Fibroblast of mammary gland (primary cell): Measurements from ENCODE around the gene PITX1.

ENCODE experiments used
- DNase-seq: peaks from one replicate; pipeline ENCODE4 v3.0.0-alpha.2; 2010; ENCODE audit warnings: low read depth
- H3K4me3 ChIP-seq: 2 replicates; pipeline ENCODE4 v1.5.1; 2011; ENCODE audit warnings: low read depth, mild to moderate bottlenecking, low read length, moderate library complexity; ENCODE audit not compliant: control insufficient read depth
- TF ChIP-seq, protein P1 (sequence below): conservative IDR thresholded peaks from 2 replicates; pipeline ENCODE4 v1.5.1; 2011; ENCODE audit warnings: low read depth, low read length, inconsistent platforms; ENCODE audit not compliant: control insufficient read depth, insufficient read depth

Gene PITX1

DNA sequence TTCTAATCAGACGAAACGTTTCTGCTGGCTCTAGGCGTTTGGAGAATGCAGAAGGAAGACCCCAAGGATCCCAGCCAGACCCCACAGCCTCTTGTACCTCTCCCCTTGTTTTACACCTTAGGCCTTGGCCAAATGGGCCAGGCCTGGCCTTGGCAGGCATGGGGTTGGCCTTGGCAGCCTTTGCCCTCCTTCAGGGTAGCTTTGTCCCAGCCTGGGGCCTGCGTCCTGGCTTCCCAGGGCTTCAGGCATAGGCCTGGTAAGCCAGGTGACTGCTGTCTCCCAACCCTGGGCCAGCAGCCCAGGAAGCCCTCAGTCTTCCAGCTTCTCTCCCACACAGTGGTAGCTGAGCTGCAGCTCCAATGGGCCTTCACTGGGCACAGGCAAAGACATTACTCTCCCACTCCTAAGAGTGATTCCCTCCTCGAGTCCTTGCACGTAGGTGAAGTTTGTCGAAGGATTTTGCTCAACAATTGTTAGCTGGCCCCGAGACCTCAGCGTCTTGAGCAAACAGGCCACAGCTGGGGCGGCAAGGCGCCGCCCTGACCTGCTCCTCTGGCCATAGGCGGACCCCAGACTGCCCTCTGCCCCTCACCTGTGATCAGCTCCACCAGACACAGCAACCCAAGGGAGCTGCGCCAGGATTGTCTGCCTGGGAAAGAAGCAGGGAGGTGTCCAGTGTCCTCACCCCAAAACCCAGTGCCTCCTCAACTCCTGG lies 1.1 kb upstream of the PITX1 start:
- TF ChIP-seq, protein P1, sequence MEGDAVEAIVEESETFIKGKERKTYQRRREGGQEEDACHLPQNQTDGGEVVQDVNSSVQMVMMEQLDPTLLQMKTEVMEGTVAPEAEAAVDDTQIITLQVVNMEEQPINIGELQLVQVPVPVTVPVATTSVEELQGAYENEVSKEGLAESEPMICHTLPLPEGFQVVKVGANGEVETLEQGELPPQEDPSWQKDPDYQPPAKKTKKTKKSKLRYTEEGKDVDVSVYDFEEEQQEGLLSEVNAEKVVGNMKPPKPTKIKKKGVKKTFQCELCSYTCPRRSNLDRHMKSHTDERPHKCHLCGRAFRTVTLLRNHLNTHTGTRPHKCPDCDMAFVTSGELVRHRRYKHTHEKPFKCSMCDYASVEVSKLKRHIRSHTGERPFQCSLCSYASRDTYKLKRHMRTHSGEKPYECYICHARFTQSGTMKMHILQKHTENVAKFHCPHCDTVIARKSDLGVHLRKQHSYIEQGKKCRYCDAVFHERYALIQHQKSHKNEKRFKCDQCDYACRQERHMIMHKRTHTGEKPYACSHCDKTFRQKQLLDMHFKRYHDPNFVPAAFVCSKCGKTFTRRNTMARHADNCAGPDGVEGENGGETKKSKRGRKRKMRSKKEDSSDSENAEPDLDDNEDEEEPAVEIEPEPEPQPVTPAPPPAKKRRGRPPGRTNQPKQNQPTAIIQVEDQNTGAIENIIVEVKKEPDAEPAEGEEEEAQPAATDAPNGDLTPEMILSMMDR, result no peak
- no peak overlapping the region for H3K4me3 ChIP-seq
- DNase-seq, result no peak

DNA sequence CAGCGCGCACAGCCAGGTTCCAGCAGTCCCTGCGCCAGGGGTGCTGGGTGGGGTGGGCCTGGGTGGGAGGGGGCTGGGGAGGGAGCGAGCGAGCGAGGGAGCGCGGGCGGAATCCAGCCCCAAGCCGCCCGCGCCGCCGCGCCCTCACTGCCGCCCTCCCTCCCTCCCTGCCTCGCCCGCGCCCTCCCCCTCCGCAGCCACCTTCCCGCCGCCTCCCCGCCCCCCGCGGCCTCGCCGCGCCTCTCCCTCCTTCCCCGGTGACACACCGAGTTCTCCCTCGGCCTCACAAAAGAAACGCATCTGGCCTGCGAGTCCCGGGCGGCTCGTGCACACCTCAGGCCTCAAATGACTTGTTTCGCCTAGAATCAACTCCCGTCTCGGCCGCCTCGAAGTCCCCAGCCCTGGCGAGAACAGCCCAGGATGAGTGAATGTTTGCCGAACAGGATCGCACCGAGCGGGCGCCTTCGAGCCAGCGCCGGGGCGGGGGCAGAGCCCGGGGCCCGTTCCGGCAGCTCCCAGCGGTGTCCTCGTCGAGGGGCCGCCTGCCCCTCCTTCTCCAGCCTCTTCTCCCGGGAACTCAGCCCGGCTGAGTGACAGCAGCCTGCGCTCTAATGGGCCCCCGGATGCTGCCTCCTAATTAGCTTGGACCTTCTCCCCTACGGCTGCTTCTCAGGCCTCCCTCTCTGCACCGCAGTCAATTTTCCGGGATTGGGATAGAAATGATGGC lies 371 bp upstream of the PITX1 start:
- TF ChIP-seq, protein P1, result no peak
- DNase-seq, result peak; percentile 8
- H3K4me3 ChIP-seq, result no peak overlapping the region

- peak; percentile 12 for DNase-seq
These were observed 798 bp downstream of the PITX1 start for GRCh38 chr5:135032999-135033861.

GRCh38 chr5:135032695-135032998 lies 1.4 kb downstream of the PITX1 start:
- DNase-seq, result no peak
- H3K4me3 ChIP-seq, result no peak overlapping the region
- TF ChIP-seq, protein P1, result no peak

More at GRCh38 chr5:135032999-135033861, 798 bp downstream of the PITX1 start:
- H3K4me3 ChIP-seq, result peak overlapping the region; percentile 2
- TF ChIP-seq, protein P1, result no peak

DNA sequence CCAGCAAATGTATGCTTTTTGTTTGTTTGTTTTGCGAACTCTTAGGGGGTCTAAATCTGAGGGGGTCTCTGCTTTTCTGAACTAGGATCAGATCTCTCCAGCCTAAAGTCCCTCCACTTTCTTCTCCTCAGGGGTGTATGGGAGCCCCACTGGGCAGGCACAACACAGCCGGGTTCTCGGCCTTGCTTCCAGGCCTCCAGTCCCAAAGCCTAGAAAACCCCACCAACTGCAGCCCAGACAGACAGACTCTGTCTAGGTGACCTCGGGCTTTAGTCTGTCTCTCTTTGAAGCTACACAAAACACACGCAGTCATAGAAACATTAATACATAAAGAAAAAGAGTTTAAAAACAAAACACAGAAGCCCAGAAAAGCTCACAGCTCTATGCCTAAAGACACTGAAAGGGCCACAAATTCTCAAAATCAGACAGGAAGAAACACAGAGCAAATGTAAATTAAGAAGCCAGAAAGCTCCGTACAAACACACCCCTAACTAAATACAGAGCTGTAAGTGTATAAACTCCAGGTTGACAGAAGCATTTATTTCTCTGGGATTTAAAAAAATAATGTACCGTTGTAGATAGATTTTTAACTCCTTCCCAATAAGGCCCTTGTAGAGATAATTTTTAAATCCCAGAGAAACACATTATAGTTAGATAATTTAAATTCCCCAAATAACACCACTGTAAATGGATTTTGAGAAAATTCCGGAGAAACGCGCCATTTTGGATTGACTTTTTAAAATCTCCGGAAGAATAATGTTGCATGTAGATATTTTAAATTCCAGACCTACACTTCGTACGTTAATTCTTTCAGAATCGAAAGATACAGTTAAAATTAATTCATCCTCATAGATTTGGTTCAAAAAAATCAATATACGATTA lies 2.0 kb downstream of the PITX1 start:
- DNase-seq, result no peak
- H3K4me3 ChIP-seq, result no peak overlapping the region
- TF ChIP-seq, protein P1, result no peak
